Stimulated activated CD8-positive, alpha-beta memory T cell treated with anti-CD3 and anti-CD28 coated beads, Interleukin-12 subunit alpha, Interleukin-12 subunit beta, amount 100 ng/mL, for 1 hour (primary cell): ENCODE data around the gene HSPBAP1.
"Not testable (repeated sequence)": the region's sequence is repeated elsewhere in the genome, so short reads cannot be mapped to it uniquely, and the experiment has no call there.

Experiments used
- DNase-seq: peaks from one replicate; pipeline ENCODE4 v3.0.0-alpha.2; 2020; ENCODE audit warnings: low read depth

Gene HSPBAP1

DNA sequence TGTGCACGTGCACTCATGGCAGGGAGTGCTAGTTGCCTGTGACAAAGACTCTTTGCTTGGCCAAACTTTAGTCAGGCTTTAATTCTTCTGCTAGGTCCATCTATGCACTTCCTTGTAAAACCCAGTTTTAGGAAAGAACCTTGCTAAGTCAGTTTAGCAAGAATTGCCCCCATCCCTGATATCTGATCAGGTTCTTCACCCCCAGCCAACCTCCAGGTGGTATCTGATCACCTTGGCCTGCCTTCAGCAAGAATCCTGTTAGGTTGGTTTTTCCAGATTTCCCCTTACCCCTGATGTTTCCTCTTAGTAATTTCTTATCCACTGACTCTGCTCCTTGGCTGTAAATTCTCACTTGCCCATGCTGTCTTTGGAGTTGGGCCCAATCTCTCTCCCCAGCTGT lies 8.4 kb downstream of the HSPBAP1 start:
- DNase-seq, result no peak

- no peak for DNase-seq
These were observed 9.2 kb downstream of the HSPBAP1 start for GRCh38 chr3:122784436-122784835.

GRCh38 chr3:122782804-122783203 lies 10.8 kb downstream of the HSPBAP1 start:
- no peak for DNase-seq

DNA sequence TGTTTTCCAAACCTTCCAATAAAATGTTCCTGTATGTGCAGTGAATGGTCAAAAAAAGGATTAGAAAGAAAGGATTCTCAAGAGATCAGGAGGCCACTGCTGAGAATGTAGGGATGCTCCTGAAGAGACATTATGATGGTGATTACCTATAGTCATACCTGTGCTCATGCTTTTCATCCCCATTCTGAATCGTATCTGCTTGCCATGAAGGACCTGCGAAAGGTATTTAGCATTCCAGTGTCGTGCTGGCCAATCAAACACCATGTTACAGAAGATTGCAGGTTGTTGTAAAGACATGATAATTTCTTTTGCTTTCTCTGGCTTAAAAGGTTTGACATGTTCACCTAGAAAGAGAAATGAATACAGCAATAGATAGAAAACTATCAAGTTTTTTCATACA lies 16.1 kb downstream of the HSPBAP1 start:
- DNase-seq, result no peak

DNA sequence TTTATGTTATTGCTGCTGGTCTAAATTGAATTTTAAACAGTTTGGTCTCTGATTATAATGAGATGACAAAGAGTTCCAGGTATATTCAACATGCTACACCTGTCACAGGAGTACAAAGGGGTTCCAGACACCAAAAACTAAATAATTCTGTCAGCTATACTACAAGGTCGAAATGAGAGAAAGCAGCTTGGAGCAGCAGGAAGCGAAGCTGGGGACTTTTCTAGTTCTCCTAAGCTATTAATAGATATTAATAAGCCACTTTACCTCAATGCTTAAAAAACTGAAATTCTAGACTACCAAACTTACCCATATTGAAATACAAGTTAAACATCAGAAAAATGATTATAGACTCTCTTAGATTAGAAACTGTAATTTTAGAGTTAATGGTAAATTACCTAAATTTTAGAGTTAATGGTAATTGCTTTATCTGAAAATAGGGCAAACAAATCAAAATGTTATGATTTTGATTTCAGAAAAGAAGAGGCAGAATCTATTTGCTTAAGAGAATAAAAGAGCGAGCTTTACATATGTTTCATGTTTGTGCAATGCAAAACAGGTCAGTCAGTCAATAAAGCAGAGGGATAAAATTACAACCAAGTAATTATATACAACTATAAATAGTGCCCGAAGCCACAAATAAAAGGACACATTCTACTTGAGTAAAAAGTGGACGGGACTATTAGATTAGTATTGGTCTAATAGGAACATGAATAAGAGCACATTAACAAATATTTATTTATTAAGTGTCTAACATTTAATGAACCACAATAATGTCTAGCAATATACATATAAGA lies 16.8 kb downstream of the HSPBAP1 start:
- no peak for DNase-seq

DNA sequence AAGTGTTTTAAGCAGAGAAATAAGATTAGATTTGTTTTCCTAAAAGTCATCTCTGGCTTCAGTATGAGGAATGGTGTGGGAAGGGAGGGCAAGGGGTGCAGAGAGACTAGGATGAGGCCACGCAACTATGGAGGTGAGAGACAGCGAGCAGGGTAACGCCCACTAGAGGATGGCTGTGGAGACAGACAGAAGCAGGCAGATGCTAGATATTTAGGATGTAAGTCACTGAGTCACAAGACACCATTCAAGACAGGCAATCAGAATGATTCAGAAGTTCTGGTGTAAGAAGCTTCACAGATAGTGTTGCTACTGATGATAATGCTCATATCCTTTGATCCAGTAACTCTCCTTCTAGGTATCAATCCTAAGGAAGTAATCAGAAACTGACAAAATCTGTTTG lies 19.1 kb downstream of the HSPBAP1 start:
- no peak for DNase-seq

DNA sequence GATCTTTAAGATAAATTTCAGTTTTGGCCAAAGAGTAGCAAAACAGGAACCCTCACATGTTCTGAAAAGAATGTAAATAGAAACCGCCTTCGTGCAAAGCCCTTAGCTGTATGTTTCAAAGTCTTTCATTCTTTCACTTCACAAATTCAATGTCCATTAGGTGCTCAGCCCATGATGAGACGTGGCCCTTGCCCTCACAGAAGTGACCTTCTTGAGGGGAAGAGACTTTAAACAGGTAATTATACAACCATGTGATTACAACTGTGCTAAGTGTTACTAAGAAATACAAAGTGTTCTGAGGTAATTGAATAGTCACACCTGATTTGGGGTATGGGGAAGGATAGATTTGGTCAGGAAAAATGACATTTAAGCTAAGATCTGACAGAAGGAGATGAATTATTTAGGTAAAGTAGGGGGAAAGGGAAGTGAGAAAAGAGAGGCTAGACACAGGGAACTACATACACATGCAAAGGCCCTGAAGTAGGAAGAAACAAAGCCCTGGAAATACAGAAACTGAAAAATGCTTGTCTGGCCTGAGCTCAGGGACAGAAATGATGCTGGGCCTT lies 19.6 kb downstream of the HSPBAP1 start:
- no peak for DNase-seq

DNA sequence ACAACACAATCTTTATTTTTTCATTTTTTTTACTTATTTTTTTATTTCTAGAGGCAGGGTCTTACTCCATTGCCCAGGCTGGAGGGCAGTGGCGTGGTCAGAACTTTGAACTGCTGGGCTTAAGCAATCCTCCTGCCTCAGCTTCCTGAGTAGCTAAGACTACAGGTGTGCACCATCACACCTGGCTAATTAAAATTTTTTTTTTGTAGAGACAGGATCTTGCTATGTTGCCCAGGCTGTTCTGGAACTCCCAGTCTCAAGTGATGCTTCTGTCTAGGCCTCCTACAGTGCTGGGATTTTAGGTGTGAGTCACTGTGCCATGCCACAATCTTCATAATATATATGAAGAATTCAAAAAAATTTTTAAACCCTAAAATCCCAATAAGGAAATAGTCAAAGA lies 20.8 kb downstream of the HSPBAP1 start:
- DNase-seq, result no peak

DNA sequence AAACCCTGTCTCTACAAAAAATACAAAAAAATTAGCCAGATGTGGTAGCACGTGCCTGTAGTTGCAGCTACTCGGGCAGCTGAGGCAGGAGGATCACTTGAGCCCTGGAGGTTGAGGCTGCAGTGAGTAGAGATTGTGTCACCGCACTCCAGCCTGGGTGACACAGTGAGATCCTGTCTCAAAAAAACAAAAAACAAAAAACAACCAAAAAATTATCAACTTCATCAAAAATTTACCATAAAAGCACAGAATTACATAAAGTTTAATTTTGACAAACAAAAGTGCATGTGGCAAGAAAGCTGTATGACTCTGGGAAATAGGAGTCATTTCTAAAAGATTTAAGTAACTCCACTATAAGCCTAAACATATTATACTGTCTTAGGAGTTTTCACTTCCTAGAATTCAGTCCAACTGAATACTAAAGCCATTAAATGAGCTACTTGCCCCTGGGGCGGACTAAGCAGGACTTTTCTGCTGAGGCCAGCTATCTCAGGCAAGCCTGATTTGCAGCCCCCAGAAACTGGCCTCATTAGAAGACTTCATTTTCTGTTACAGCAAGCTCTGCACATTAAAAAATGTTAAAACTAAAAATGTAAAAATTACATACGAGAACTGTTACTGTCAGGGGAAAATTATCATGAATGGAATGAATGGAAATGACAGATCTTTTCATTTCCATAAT lies 23.0 kb downstream of the HSPBAP1 start:
- DNase-seq, result no peak

DNA sequence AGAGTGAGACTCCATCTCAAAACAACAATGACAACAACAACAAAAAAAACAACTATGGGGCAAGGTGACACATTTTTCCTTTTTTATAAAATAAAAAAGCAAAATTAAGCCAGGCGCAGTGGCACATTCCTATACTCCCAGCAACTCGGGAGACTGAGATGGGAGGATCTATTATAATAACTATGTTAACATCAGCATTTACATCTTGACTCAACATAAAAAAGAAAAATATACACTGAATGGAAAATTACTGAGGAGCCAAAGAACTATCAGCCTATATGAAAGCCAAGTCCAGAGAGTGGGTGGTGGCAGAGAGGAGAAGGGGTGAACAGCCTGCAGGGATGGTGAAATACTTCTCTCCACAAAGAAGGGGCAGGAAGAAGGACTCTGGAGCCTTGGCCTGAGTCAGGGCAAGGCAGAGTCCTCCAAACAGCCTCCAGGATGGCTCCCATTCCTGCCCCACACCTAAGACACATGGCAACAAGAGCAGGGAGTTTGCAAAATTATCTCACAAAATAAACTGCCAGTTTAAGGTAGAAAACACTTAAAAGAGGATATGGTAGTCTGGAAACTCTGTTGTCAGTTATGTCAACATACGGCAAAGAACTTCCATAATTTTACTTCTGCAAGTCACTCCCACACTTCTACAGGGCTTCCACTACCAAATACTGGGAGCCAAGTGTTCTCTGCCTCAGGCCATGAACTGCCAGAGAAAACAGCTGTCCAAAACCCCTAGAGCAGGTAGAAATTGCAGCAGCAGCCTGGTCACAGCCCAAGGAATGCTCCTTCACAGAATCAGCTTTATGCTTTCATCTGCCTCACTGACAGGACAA lies 25.9 kb downstream of the HSPBAP1 start:
- no peak for DNase-seq

DNA sequence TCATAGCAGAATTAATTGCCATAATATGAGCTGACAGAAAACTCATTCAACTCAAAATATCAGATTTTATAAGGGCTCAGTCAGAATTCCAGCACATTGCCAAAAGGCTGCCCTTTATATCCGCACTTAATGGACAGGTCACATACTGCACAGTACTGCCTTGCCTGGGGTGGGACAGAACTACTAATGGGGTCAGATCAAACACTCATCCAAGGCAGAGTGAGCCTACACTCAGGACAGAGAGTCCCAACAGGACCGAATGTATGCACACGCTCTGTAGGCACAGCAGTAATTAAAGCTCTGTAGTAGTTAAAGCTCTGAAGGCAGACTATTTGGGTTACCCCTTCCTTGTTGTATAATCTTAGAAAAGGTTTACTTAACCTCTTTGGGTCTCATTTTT lies 27.2 kb downstream of the HSPBAP1 start:
- no peak for DNase-seq

- no peak for DNase-seq
These were observed 33.0 kb downstream of the HSPBAP1 start for GRCh38 chr3:122760453-122761271.

GRCh38 chr3:122758877-122759560 lies 34.6 kb downstream of the HSPBAP1 start:
- DNase-seq, result no peak

- no peak for DNase-seq
These were observed 38.1 kb downstream of the HSPBAP1 start for GRCh38 chr3:122755491-122755890.

- DNase-seq, result no peak
These were observed 38.7 kb downstream of the HSPBAP1 start for GRCh38 chr3:122754929-122755328.

- no peak for DNase-seq
These were observed 45.3 kb downstream of the HSPBAP1 start for GRCh38 chr3:122748347-122748746.

- not testable (repeated sequence) for DNase-seq
These were observed 46.3 kb downstream of the HSPBAP1 start for GRCh38 chr3:122747295-122747694.

- DNase-seq, result no peak
These were observed 48.1 kb downstream of the HSPBAP1 start for GRCh38 chr3:122745369-122746021.

DNA sequence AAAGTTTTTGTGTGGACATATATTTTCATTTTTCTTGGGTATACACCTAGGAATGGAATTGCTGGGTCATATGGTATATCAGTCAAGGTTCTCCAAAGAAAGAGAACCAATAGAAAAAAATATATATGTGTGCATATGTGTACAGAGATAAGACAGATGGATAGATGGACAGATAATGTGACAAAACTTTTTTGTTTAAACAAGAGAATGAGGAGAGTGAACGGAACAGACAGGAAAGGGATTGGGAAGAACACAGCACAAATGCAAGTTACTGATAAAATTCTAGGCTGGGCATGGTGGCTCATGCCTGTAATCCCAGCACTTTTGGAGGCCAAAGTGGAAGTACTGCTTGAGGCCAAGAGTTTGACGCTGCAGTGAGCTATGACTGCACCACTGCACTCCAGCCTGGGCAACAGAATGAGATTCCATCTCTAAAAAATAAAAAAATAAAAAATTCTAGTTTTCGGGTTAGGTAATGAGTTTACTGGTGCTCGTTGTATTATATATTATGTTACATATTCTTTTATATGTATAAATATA lies 50.0 kb downstream of the HSPBAP1 start:
- DNase-seq, result no peak

DNA sequence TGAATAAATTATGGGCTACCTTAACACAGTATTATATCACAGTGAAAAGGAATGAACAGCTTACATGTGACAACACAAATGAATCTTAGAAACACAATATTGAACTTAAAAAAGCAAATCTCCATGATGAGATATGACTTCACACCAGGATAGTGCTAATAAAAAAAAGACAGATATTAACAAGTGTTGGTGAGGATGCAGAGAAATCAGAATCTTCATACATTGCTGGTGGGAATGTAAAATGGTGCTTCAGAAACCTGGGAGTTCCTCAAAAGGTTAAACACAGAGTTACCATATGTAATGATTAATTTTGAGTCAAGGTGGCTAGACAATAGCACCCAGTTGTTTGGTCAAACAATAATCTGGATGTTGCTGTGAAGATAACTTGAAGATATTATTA lies 51.4 kb downstream of the HSPBAP1 start:
- no peak for DNase-seq
